H9 (cell line): ENCODE results near the gene OR52K2. TPM values are rescaled to one million over a fixed set of nuclear protein-coding genes. Genes with fewer than 3 reads are reported as not detected.

Experiments
- DNase-seq: peaks from one replicate; pipeline ENCODE4 v3.0.0-alpha.2; 2017
- H2AFZ ChIP-seq: one replicate; pipeline ENCODE4 v1.6.1; 2013; ENCODE audit warnings: mild to moderate bottlenecking, low read length, control low read depth, moderate library complexity
- H2AK5ac ChIP-seq: 2 replicates; pipeline ENCODE4 v1.6.1; 2013; ENCODE audit warnings: low read length, control low read depth, mixed read lengths; ENCODE audit not compliant: insufficient read length
- H2BK120ac ChIP-seq: one replicate; pipeline ENCODE4 v1.6.1; 2013; ENCODE audit warnings: low read depth, mild to moderate bottlenecking, low read length, control low read depth, inconsistent platforms; ENCODE audit not compliant: poor library complexity, severe bottlenecking
- H2BK12ac ChIP-seq: 2 replicates; pipeline ENCODE4 v1.6.1; 2013; ENCODE audit warnings: low read length, control low read depth, mixed read lengths, low read depth; ENCODE audit not compliant: insufficient read length
- H2BK15ac ChIP-seq: 2 replicates; pipeline ENCODE4 v1.6.1; 2013; ENCODE audit warnings: low read depth, low read length, control low read depth
- H2BK20ac ChIP-seq: one replicate; pipeline ENCODE4 v1.6.1; 2013; ENCODE audit warnings: low read depth, mild to moderate bottlenecking, low read length, control low read depth, inconsistent platforms; ENCODE audit not compliant: poor library complexity, severe bottlenecking
- H2BK5ac ChIP-seq: 2 replicates; pipeline ENCODE4 v1.6.1; 2013; ENCODE audit warnings: low read length, control low read depth, mixed read lengths; ENCODE audit not compliant: insufficient read length
- H3K14ac ChIP-seq: 2 replicates; pipeline ENCODE4 v1.6.1; 2013; ENCODE audit warnings: low read length, control low read depth; ENCODE audit not compliant: insufficient read depth
- H3K18ac ChIP-seq: 2 replicates; pipeline ENCODE4 v1.6.1; 2013; ENCODE audit warnings: low read depth, mild to moderate bottlenecking, mixed read lengths, low read length, control low read depth; ENCODE audit not compliant: insufficient read length
- H3K23ac ChIP-seq: 2 replicates; pipeline ENCODE4 v1.6.1; 2013; ENCODE audit warnings: low read length, control low read depth, mixed read lengths, low read depth; ENCODE audit not compliant: insufficient read length
- H3K23me2 ChIP-seq: 2 replicates; pipeline ENCODE4 v1.6.1; 2013; ENCODE audit warnings: low read depth, mild to moderate bottlenecking, mixed read lengths, low read length, control low read depth; ENCODE audit not compliant: insufficient read length, poor library complexity, severe bottlenecking
- H3K27ac ChIP-seq: 2 replicates; pipeline ENCODE4 v1.5.1; 2013; ENCODE audit warnings: low read length, control low read depth, mixed read lengths, low read depth; ENCODE audit not compliant: insufficient read length
- H3K27me3 ChIP-seq: 2 replicates; pipeline ENCODE4 v1.6.1; 2013; ENCODE audit warnings: low read length, control low read depth, inconsistent platforms; ENCODE audit not compliant: insufficient read depth
- H3K4ac ChIP-seq: 2 replicates; pipeline ENCODE4 v1.6.1; 2013; ENCODE audit warnings: low read depth, mild to moderate bottlenecking, control low read depth, inconsistent platforms, low read length, moderate library complexity
- H3K4me1 ChIP-seq: 2 replicates; pipeline ENCODE4 v1.6.1; 2013; ENCODE audit warnings: low read length, control low read depth, inconsistent platforms; ENCODE audit not compliant: insufficient read depth
- H3K4me2 ChIP-seq: 2 replicates; pipeline ENCODE4 v1.6.1; 2013; ENCODE audit warnings: low read length, control low read depth, mixed read lengths; ENCODE audit not compliant: insufficient read length, insufficient read depth
- H3K56ac ChIP-seq: 2 replicates; pipeline ENCODE4 v1.6.1; 2013; ENCODE audit warnings: low read depth, mild to moderate bottlenecking, mixed read lengths, low read length, control low read depth; ENCODE audit not compliant: insufficient read length
- H3K79me1 ChIP-seq: 2 replicates; pipeline ENCODE4 v1.6.1; 2013; ENCODE audit warnings: low read depth, mild to moderate bottlenecking, moderate library complexity, low read length, control low read depth, inconsistent platforms; ENCODE audit not compliant: insufficient read depth, poor library complexity, severe bottlenecking
- H3K79me2 ChIP-seq: 2 replicates; pipeline ENCODE4 v1.6.1; 2013; ENCODE audit warnings: low read length, control low read depth, inconsistent platforms; ENCODE audit not compliant: insufficient read depth
- H3K9ac ChIP-seq: 2 replicates; pipeline ENCODE4 v1.6.1; 2013; ENCODE audit warnings: low read length, control low read depth, mixed read lengths; ENCODE audit not compliant: insufficient read length; ENCODE audit errors: extremely low read depth
- H3K9me3 ChIP-seq: one replicate; pipeline ENCODE4 v1.6.1; 2013; ENCODE audit warnings: low read depth, low read length, inconsistent platforms; ENCODE audit not compliant: control insufficient read depth
- H3T11ph ChIP-seq: one replicate; pipeline ENCODE4 v1.6.1; 2013; ENCODE audit warnings: mild to moderate bottlenecking, low read length, control low read depth, inconsistent platforms
- H4K20me1 ChIP-seq: one replicate; pipeline ENCODE4 v1.6.1; 2013; ENCODE audit not compliant: control insufficient read depth, insufficient read length, insufficient read depth
- H4K5ac ChIP-seq: 2 replicates; pipeline ENCODE4 v1.6.1; 2013; ENCODE audit warnings: low read depth, mild to moderate bottlenecking, mixed read lengths, low read length, control low read depth; ENCODE audit not compliant: insufficient read length
- H4K8ac ChIP-seq: replicated peaks from 2 replicates; pipeline ENCODE4 v1.6.1; 2013; ENCODE audit warnings: low read length, control low read depth, mixed read lengths, low read depth; ENCODE audit not compliant: insufficient read length
- H4K91ac ChIP-seq: 2 replicates; pipeline ENCODE4 v1.6.1; 2013; ENCODE audit warnings: low read depth, mild to moderate bottlenecking, moderate library complexity, mixed read lengths, low read length, control low read depth; ENCODE audit not compliant: insufficient read length
- H3K27ac Mint-ChIP-seq, 3 experiments: 2 replicates in 2 of 3; 3 replicates in 1 of 3; pipeline ENCODE4 v1.8.0; 2020 to 2021; ENCODE audit warnings: mixed read lengths in 3 of 3, mild to moderate bottlenecking in 1 of 3, moderate library complexity in 1 of 3
- H3K27me3 Mint-ChIP-seq: 2 replicates; pipeline ENCODE4 v1.8.0; 2021; ENCODE audit warnings: low read depth, mild to moderate bottlenecking, moderate library complexity, mixed read lengths
- H3K36me3 Mint-ChIP-seq, 3 experiments: 2 replicates in 2 of 3; 3 replicates in 1 of 3; pipeline ENCODE4 v1.8.0; 2020 to 2021; ENCODE audit warnings: low read depth in 3 of 3, mixed read lengths in 3 of 3; ENCODE audit not compliant: insufficient read depth in 1 of 3
- H3K4me1 Mint-ChIP-seq, 2 experiments: 2 replicates each; pipeline ENCODE4 v1.8.0; 2020; ENCODE audit warnings: mixed read lengths in 2 of 2
- H3K4me3 Mint-ChIP-seq, 2 experiments: 2 replicates in 1 of 2; 3 replicates in 1 of 2; pipeline ENCODE4 v1.8.0; 2020 to 2021; ENCODE audit warnings: mild to moderate bottlenecking in 2 of 2, mixed read lengths in 2 of 2, moderate library complexity in 1 of 2
- H3K9me3 Mint-ChIP-seq, 2 experiments: 2 replicates in 1 of 2; 3 replicates in 1 of 2; pipeline ENCODE4 v1.8.0; 2020; ENCODE audit warnings: mild to moderate bottlenecking in 2 of 2, mixed read lengths in 2 of 2, moderate library complexity in 1 of 2
- WGBS: extraction: QIAGEN DNeasy Blood & Tissue Kit; methylation state at CpG from one replicate; pipeline ENCODE4 v1.1.7; 2013; ENCODE audit warnings: missing lambda C conversion rate, low lambda C conversion rate, mixed read lengths; ENCODE audit not compliant: insufficient read length; ENCODE audit errors: extremely low coverage; 5-methylcytosine and 5-hydroxymethylcytosine counted together
- total RNA-seq: library from RNA; stranded (reverse); gene quantifications from 2 replicates; pipeline ENCODE4 v1.2.1, GENCODE V29; 2021
- TF ChIP-seq, protein P1 (sequence below): fragments of 200-600 bp; sonication (generic); conservative IDR thresholded peaks from 3 replicates; pipeline ENCODE4 v1.8.0; 2021; ENCODE audit warnings: antibody characterized with exemption, mild to moderate bottlenecking

OR52K2 gene
- total RNA-seq, 1 experiment from 2014 or later: not detected

DNA sequence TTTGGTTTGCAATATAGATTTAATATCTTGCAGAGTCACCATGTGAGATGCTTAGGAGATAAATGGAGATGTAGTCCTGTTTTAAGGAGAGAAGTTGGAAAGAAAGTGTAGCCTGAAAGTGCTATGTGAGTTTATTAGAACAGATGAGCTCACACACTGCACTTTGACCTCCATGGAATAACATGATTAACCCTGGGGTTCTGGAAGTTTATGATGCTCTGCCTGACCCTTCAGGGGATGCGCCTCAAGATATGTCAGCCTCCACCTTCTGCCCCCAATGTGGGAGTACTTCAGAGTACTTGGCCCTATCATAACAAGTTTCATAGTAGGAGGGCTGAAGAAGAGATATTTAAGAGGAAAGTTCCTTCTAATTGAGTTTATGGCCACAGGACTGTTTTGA is 32.3 kb upstream of the OR52K2 start:
- H3K14ac ChIP-seq: no peak overlapping the region
- H3K4me1 ChIP-seq: no peaks in the 10 kb centered on the region
- no peak overlapping the region for H2BK120ac ChIP-seq
- no peaks in the 10 kb centered on the region for H3K79me2 ChIP-seq
- no peak overlapping the region for H4K5ac ChIP-seq
- no peak for DNase-seq
- Mint-ChIP-seq H3K27me3 (peaks cover 2% of the 10 kb centered on the region; the same call in 1 of the 2 replicates), H3K36me3 (no peaks in the 10 kb centered on the region), H3K9me3 (no peaks in the 10 kb centered on the region), H3K4me3 (no peak overlapping the region), H3K4me1 (no peaks in the 10 kb centered on the region), H3K27ac (no peak overlapping the region)
- H3K9ac ChIP-seq: no peak overlapping the region
- H3K27me3 ChIP-seq: no peaks in the 10 kb centered on the region
- no peak overlapping the region for H3K56ac ChIP-seq
- H3K23ac ChIP-seq: no peak overlapping the region
- no peak overlapping the region for H3K27ac ChIP-seq
- no peak overlapping the region for H4K91ac ChIP-seq
- TF ChIP-seq, protein P1, sequence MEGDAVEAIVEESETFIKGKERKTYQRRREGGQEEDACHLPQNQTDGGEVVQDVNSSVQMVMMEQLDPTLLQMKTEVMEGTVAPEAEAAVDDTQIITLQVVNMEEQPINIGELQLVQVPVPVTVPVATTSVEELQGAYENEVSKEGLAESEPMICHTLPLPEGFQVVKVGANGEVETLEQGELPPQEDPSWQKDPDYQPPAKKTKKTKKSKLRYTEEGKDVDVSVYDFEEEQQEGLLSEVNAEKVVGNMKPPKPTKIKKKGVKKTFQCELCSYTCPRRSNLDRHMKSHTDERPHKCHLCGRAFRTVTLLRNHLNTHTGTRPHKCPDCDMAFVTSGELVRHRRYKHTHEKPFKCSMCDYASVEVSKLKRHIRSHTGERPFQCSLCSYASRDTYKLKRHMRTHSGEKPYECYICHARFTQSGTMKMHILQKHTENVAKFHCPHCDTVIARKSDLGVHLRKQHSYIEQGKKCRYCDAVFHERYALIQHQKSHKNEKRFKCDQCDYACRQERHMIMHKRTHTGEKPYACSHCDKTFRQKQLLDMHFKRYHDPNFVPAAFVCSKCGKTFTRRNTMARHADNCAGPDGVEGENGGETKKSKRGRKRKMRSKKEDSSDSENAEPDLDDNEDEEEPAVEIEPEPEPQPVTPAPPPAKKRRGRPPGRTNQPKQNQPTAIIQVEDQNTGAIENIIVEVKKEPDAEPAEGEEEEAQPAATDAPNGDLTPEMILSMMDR: no peak
- no peak overlapping the region for H3T11ph ChIP-seq
- no peak overlapping the region for H3K18ac ChIP-seq
- H3K23me2 ChIP-seq: no peaks in the 10 kb centered on the region
- H2BK12ac ChIP-seq: no peak overlapping the region
- no peak overlapping the region for H2AK5ac ChIP-seq
- no peak overlapping the region for H4K8ac ChIP-seq
- H4K20me1 ChIP-seq: no peaks in the 10 kb centered on the region
- WGBS: no CpG with 5 or more reads among the region's 1 CpG
- H3K4me2 ChIP-seq: no peak overlapping the region
- H2AFZ ChIP-seq: no peak overlapping the region
- H3K9me3 ChIP-seq: no peaks in the 10 kb centered on the region
- H3K4ac ChIP-seq: no peak overlapping the region
- H2BK20ac ChIP-seq: no peak overlapping the region
- no peak overlapping the region for H2BK15ac ChIP-seq
- no peaks in the 10 kb centered on the region for H3K79me1 ChIP-seq
- H2BK5ac ChIP-seq: no peak overlapping the region
